SK-N-SH (cell line): ENCODE results near the gene GFPT1. TPM values are rescaled to one million over a fixed set of nuclear protein-coding genes. Genes with fewer than 3 reads are reported as not detected.

Experiments
- CTCF ChIA-PET: fragments of 300-600, 350-600 bp; formaldehyde crosslinking; extraction: SDS; loops from one replicate; lab custom pipeline; 2021; lab: Yijun Ruan, JAX
- POLR2A ChIA-PET: fragments of 350-600 bp; sonication (Branson Sonifier 250); formaldehyde crosslinking; extraction: SDS; loops from one replicate; lab custom pipeline; 2020; ENCODE audit warnings: antibody characterized with exemption, inconsistent platforms; lab: Yijun Ruan, JAX
- DNase-seq: peaks from one replicate; pipeline ENCODE4 v3.0.0; 2012
- H2AFZ ChIP-seq: fragments of 200-600 bp; sonication (generic); 2 replicates; pipeline ENCODE4 v1.8.1; 2016; ENCODE audit warnings: antibody characterized with exemption, mild to moderate bottlenecking, low read depth
- H3F3A ChIP-seq: fragments of 200-600 bp; sonication (generic); replicated peaks from 2 replicates; pipeline ENCODE3; 2016; ENCODE audit warnings: antibody characterized with exemption, mild to moderate bottlenecking; ENCODE audit not compliant: insufficient read depth
- H3K27ac ChIP-seq, 2 experiments: fragments of 200-500 bp in 1 of 2; fragments of 200-600 bp in 1 of 2; sonication (Bioruptor generic) in 1 of 2; sonication (generic), shearing (Covaris generic) in 1 of 2; 2 replicates each; pipeline versions ENCODE4 v1.5.1 to v1.6.1; 2014 to 2016; ENCODE audit warnings: low read depth in 2 of 2, inconsistent platforms in 1 of 2, low read length in 1 of 2, mild to moderate bottlenecking in 1 of 2, mixed read lengths in 1 of 2
- H3K27me3 ChIP-seq: fragments of 200-600 bp; sonication (generic), shearing (Covaris generic); 2 replicates; pipeline ENCODE4 v1.6.1; 2016; ENCODE audit warnings: mixed run types; ENCODE audit not compliant: insufficient read depth
- H3K36me3 ChIP-seq, 2 experiments: fragments of 200-500 bp in 1 of 2; fragments of 200-600 bp in 1 of 2; sonication (Bioruptor generic) in 1 of 2; sonication (generic) in 1 of 2; replicated peaks in 1 of 2; 2 replicates each; pipeline versions ENCODE3 to v1.5.1; 2014 to 2016; ENCODE audit warnings: low read length in 1 of 2, mild to moderate bottlenecking in 1 of 2; ENCODE audit not compliant: insufficient read depth in 2 of 2, control insufficient read depth in 1 of 2
- H3K4me1 ChIP-seq, 2 experiments: fragments of 200-500 bp in 1 of 2; fragments of 200-600 bp in 1 of 2; sonication (Bioruptor generic) in 1 of 2; sonication (generic), shearing (Covaris generic) in 1 of 2; 2 replicates each; pipeline versions ENCODE4 v1.5.1 to v1.6.1; 2014 to 2016; ENCODE audit warnings: low read depth in 1 of 2, low read length in 1 of 2, mixed run types in 1 of 2; ENCODE audit not compliant: insufficient read depth in 2 of 2, control insufficient read depth in 1 of 2
- H3K4me2 ChIP-seq: fragments of 200-600 bp; sonication (generic), shearing (Covaris generic); 2 replicates; pipeline ENCODE4 v1.6.1; 2017; ENCODE audit warnings: mixed run types
- H3K4me3 ChIP-seq, 2 experiments: fragments of 200-500 bp in 1 of 2; fragments of 200-600 bp in 1 of 2; sonication (Bioruptor generic) in 1 of 2; sonication (generic), shearing (Covaris generic) in 1 of 2; 2 replicates each; pipeline versions ENCODE4 v1.5.1 to v1.8.1; 2014 to 2016; ENCODE audit warnings: low read depth in 2 of 2, inconsistent platforms in 1 of 2, low read length in 1 of 2, mild to moderate bottlenecking in 1 of 2, mixed read lengths in 1 of 2, moderate library complexity in 1 of 2
- H3K79me2 ChIP-seq: fragments of 200-600 bp; sonication (generic); 2 replicates; pipeline ENCODE4 v1.8.1; 2017; ENCODE audit warnings: mild to moderate bottlenecking; ENCODE audit not compliant: insufficient read depth
- H3K9ac ChIP-seq: fragments of 200-600 bp; sonication (generic); 2 replicates; pipeline ENCODE4 v1.6.1; 2017; ENCODE audit warnings: mixed run types
- H3K9me2 ChIP-seq: fragments of 200-600 bp; sonication (generic); 2 replicates; pipeline ENCODE4 v1.6.1; 2017; ENCODE audit warnings: mixed run types
- H3K9me3 ChIP-seq: fragments of 200-600 bp; sonication (generic); 2 replicates; pipeline ENCODE4 v1.6.1; 2017; ENCODE audit warnings: mixed run types, mild to moderate bottlenecking, moderate library complexity
- H4K20me1 ChIP-seq: fragments of 200-600 bp; sonication (generic); 2 replicates; pipeline ENCODE4 v1.6.1; 2017; ENCODE audit warnings: mild to moderate bottlenecking, mixed run types; ENCODE audit not compliant: insufficient read depth
- CHD2 ChIP-seq: fragments of 150-350 bp; IDR thresholded peaks from 2 replicates; pipeline ENCODE4 v1.6.1; 2018; ENCODE audit warnings: low read length; ENCODE audit not compliant: partially characterized antibody
- ELF1 ChIP-seq: IDR thresholded peaks from 2 replicates; pipeline ENCODE4 v1.4.0; 2012
- EP300 ChIP-seq, 2 experiments: IDR thresholded peaks; 2 replicates each; pipeline versions ENCODE4 v1.4.0 to v1.6.1; 2012; ENCODE audit warnings: borderline replicate concordance in 1 of 2, low read depth in 1 of 2, low read length in 1 of 2
- EZH2phosphoT487 ChIP-seq: fragments of 200-600 bp; sonication (generic); IDR thresholded peaks from 2 replicates; pipeline ENCODE4 v1.6.1; 2017; ENCODE audit warnings: low read depth, mixed run types, mild to moderate bottlenecking, antibody characterized with exemption, moderate library complexity, borderline replicate concordance
- FOXM1 ChIP-seq: IDR thresholded peaks from 2 replicates; pipeline ENCODE4 v1.4.0; 2012; ENCODE audit warnings: low read depth, mild to moderate bottlenecking
- GABPA ChIP-seq: IDR thresholded peaks from 2 replicates; pipeline ENCODE4 v1.4.0; 2012; ENCODE audit warnings: low read depth, mild to moderate bottlenecking
- GATA2 ChIP-seq: sonication (generic); formaldehyde crosslinking; IDR thresholded peaks from 2 replicates; pipeline ENCODE4 v1.5.0; 2020; ENCODE audit warnings: mild to moderate bottlenecking, missing genetic modification reagents
- JUND ChIP-seq: IDR thresholded peaks from 2 replicates; pipeline ENCODE4 v1.4.0; 2012
- MAX ChIP-seq: IDR thresholded peaks from 2 replicates; pipeline ENCODE4 v1.4.0; 2012; ENCODE audit warnings: low read depth
- NRF1 ChIP-seq: IDR thresholded peaks from 2 replicates; pipeline ENCODE4 v1.6.1; 2012; ENCODE audit warnings: low read depth, mild to moderate bottlenecking, low read length
- PBX3 ChIP-seq: IDR thresholded peaks from 2 replicates; pipeline ENCODE4; 2012
- POLR2AphosphoS5 ChIP-seq: IDR thresholded peaks from 2 replicates; pipeline ENCODE4 v1.6.1; 2012; ENCODE audit warnings: low read depth, low read length
- RCOR1 ChIP-seq: fragments of 150-350 bp; IDR thresholded peaks from 2 replicates; pipeline ENCODE4 v1.6.1; 2017; ENCODE audit warnings: antibody characterized with exemption, low read length
- REST ChIP-seq: IDR thresholded peaks from 2 replicates; pipeline ENCODE4 v1.6.1; 2012; ENCODE audit warnings: mild to moderate bottlenecking, low read depth, low read length, moderate library complexity
- RFX5 ChIP-seq: IDR thresholded peaks from 2 replicates; pipeline ENCODE4 v1.6.1; 2012; ENCODE audit warnings: mild to moderate bottlenecking, improper control_type of control experiment, low read length
- RXRA ChIP-seq: IDR thresholded peaks from 2 replicates; pipeline ENCODE4 v1.4.0; 2012; ENCODE audit warnings: low read depth, mild to moderate bottlenecking, borderline replicate concordance
- SMC3 ChIP-seq: IDR thresholded peaks from 2 replicates; pipeline ENCODE4 v1.6.1; 2012; ENCODE audit warnings: low read depth, low read length, improper control_type of control experiment
- TAF1 ChIP-seq: IDR thresholded peaks from 2 replicates; pipeline ENCODE4 v1.6.1; 2012; ENCODE audit warnings: low read depth, mild to moderate bottlenecking, low read length, moderate library complexity, borderline replicate concordance
- TEAD4 ChIP-seq: IDR thresholded peaks from 2 replicates; pipeline ENCODE4 v1.4.0; 2012; ENCODE audit warnings: mild to moderate bottlenecking, borderline replicate concordance; ENCODE audit not compliant: insufficient read depth
- USF2 ChIP-seq: fragments of 150-350 bp; IDR thresholded peaks from 2 replicates; pipeline ENCODE4 v1.6.1; 2017; ENCODE audit warnings: antibody characterized with exemption, low read length, low read depth, borderline replicate concordance
- YY1 ChIP-seq: IDR thresholded peaks from 2 replicates; pipeline ENCODE4 v1.4.0; 2012; ENCODE audit warnings: low read depth, mild to moderate bottlenecking
- WGBS: methylation state at CpG from one replicate; pipeline ENCODE4 v1.1.6; 2017; ENCODE audit warnings: low lambda C conversion rate; 5-methylcytosine and 5-hydroxymethylcytosine counted together
- polyA plus RNA-seq, 3 experiments: library from polyadenylated mRNA; depleted of rRNA; stranded (reverse); fragments of >200 nt; gene quantifications; 2 replicates each; pipeline ENCODE4 v1.2.3, GENCODE V29; 2012

The GFPT1 gene
- polyA plus RNA-seq, 1 of the 3 experiments (the other 2 are of a cell fraction): 6.0 TPM

GRCh38 chr2:69387770-69388481 lies 899 bp upstream of the GFPT1 start (continued):
- TF ChIP-seq REST (no peak), NRF1 (no peak), CHD2 (no peak), RCOR1 (no peak), MAX (no peak), TAF1 (no peak), PBX3 (no peak), EZH2phosphoT487 (no peak), POLR2AphosphoS5 (no peak), ELF1 (no peak), GATA2 (CRISPR knock-in tag) (no peak)
- TF ChIP-seq, all 33 proteins: peak for 0

- WGBS: 5% methylated on average over 6 of the region's 6 CpGs
- POLR2A ChIA-PET: interaction anchor here (0.5 to 1.7 kb wide), 2 partner anchors 37 to 51 kb away, joined by 3 to 6 read pairs; partner anchors contain the start of gene NFU1
- TF ChIP-seq EP300 (IDR thresholded peaks at IDR 0.05; ENCODE audit: borderline replicate concordance in 1 of 2, low read depth in 1 of 2, low read length in 1 of 2) (no peak), USF2 (no peak), RFX5 (no peak), EZH2phosphoT487 (no peak), FOXM1 (no peak), NRF1 (no peak), JUND (no peak), TEAD4 (no peak), RCOR1 (no peak), GATA2 (CRISPR knock-in tag) (no peak), RXRA (no peak), REST (no peak), ELF1 (no peak), YY1 (no peak), SMC3 (no peak), GABPA (no peak)
Observed at GRCh38 chr2:69386360-69386759, 667 bp downstream of the GFPT1 start.

More at GRCh38 chr2:69386360-69386759, 667 bp downstream of the GFPT1 start:
- Histone ChIP-seq H3K9ac (peak overlapping the region; percentile 92), H4K20me1 (peaks cover 32% of the 10 kb centered on the region), H3K4me2 (peak overlapping the region; percentile 87), H3K4me1 (peaks cover 6 to 20% of the 10 kb centered on the region in 2 experiments; a peak in 3 of 4 replicates), H2AFZ (peak overlapping the region; percentile 81), H3K79me2 (peaks cover 60% of the 10 kb centered on the region), H3F3A (peaks cover 13% of the 10 kb centered on the region), H3K4me3 (peak overlapping the region; percentile 77 to 92), H3K27me3 (no peaks in the 10 kb centered on the region), H3K9me2 (no peaks in the 10 kb centered on the region), H3K36me3 (peaks cover 6 to 8% of the 10 kb centered on the region in 2 experiments), H3K9me3 (no peaks in the 10 kb centered on the region), H3K27ac (peak overlapping the region; percentile 78 to 79; a peak in 2 of 4 replicates)
- DNase-seq: peak; percentile 26
- CTCF ChIA-PET: interaction anchor here (0.5 to 4.5 kb wide), 3 partner anchors 10 to 923 kb away, joined by 3 to 36 read pairs (median 6); partner anchors contain the start of gene NFU1
